ENCODE data around the gene NYAP1.
A peak's percentile ranks its signal among the peaks of the same experiment; 100 is the strongest.
"Not testable (repeated sequence)": the region's sequence is repeated elsewhere in the genome, so short reads cannot be mapped to it uniquely, and the experiment has no call there.

The NYAP1 gene

DNA sequence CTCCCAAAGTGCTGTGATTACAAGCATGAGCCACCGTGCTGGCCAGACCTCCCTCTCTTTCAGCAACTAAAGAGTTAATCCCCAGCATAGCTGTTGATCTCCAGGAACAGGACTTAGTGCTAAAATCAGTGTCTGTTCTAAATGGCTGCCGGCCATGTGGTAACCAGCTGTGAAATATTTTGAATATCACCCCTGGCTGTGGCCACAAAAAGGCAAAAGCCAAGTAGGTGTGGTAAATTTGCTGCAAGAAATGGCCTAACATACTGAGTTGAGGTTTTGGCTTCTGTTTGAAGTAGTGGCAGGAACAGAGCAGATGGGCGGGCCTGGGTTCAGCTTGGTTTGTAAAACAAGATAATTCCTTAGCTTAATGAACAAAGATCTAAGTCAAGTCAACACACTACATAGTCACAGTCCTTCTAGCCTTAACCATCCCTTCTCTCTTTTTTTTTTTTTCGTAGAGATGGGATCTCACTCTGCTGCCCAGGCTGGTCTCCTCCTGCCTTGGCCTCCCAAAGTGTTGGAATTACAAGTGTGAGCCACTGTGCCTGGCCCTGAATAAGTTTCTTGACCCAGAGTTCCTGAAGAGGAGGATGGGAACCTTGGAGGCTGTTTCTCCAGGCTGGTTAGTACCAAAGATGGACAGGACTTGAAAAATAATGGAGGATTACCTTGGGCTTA is 32.5 kb downstream of the NYAP1 start:
- no peak for DNase-seq

DNA sequence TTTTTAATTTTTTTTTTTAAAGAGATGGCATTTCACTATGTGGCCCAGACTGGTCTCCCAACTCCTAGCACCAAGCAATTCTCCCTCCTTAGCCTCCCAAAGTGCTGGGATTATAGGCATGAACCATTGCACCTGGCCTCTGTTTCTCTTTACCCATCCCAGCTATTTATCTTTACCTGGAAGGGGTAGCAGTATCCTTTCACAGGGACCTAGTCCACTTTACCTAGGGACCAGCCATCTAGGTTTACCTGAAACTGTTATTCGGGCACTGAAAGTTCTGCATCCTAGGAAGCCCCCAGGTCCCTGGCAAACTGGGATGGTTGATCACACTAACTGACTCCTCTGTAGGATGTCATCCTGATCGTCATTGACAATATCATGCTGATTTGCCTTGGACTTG is 33.6 kb downstream of the NYAP1 start:
- DNase-seq = no peak

DNA sequence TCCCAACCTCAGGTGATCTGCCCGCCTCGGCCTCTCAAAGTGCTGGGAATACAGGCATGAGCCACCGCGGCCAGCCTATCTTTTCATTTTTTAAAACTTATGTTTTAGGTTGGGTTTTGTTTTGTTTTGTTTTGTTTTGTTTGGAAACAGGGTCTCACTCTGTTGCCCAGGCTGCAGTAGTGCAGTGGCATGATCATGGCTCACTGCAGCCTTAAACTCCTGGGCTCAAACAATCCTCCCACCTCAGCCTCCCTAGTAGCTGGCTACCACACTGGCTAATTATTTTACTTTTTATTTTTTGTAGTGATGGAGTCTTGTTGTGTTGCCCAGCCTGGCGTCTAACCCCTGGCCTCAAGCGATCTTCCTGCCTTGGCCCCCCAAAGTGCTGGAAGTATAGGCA is 35.9 kb downstream of the NYAP1 start:
- no peak for DNase-seq

DNA sequence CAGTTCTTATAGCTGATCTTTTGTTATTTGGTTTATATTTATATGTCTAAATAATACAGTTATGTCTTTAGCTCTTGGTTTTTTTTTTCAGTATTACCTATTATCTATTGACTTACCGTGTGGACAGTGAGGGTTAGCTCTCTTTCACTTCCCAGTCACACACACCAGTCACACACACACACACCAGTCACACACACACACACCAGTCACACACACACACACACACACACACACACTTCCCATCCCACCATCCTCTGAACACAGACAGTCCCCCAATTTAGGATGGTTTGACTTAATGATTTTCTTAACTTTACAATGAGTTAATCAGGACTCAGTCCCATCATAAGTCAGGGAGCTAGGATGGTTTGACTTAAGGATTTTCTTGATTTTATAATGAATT is 36.4 kb downstream of the NYAP1 start:
- DNase-seq = no peak

DNA sequence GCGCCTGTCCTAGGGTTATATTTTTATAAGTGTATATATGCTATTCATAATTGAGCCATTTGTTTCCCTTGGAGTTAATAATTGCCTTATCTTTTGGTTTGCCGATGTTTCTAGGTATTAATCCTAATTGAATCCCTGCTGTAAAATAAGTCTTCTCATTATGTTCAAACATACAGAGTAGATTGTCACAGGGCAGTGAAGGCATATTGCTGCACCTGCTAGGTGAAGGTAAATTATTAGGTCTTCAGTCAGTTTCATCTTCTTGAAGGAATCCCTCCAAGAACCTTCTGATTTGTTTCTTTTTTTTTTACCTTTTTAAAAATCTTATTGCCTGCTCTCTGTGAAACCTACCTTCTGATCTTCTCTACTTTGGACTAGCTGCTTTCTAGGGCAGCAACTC is 37.3 kb downstream of the NYAP1 start:
- DNase-seq = no peak

DNA sequence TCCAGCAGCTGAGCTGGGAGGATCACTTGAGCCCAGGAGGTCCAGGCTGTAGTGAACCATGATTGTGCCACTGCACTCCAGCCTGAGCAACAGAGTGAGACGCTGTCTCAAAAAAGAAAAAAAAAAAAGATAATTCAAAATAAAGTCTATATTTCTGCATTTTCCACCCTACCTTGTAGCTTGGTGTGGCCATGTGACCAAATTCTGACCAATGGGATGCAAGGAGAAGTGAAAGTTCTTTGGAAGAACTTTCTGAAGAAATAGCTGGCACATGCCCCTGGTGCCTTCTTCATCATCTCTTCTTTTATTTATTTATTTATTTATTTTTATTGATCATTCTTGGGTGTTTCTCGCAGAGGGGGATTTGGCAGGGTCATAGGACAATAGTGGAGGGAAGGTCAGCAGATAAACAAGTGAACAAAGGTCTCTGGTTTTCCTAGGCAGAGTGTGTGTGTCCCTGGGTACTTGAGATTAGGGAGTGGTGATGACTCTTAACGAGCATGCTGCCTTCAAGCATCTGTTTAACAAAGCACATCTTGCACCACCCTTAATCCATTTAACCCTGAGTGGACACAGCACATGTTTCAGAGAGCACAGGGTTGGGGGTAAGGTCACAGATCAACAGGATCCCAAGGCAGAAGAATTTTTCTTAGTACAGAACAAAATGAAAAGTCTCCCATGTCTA is 38.3 kb downstream of the NYAP1 start:
- not testable (repeated sequence) for DNase-seq

DNA sequence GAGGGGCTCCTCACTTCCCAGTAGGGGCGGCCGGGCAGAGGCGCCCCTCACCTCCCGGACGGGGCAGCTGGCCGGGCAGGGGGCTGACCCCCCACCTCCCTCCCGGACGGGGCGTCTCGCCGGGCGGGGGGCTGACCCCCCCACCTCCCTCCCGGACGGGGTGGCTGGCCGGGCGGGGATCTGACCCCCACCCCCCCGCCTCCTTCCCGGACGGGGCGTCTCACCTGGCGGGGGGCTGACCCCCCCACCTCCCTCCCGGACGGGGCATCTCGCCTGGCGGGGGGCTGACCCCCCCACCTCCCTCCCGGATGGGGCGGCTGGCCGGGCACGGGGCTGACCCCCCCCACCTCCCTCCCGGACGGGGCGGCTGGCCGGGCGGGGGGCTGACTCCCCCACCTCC is 39.5 kb downstream of the NYAP1 start:
- not testable (repeated sequence) for DNase-seq

DNA sequence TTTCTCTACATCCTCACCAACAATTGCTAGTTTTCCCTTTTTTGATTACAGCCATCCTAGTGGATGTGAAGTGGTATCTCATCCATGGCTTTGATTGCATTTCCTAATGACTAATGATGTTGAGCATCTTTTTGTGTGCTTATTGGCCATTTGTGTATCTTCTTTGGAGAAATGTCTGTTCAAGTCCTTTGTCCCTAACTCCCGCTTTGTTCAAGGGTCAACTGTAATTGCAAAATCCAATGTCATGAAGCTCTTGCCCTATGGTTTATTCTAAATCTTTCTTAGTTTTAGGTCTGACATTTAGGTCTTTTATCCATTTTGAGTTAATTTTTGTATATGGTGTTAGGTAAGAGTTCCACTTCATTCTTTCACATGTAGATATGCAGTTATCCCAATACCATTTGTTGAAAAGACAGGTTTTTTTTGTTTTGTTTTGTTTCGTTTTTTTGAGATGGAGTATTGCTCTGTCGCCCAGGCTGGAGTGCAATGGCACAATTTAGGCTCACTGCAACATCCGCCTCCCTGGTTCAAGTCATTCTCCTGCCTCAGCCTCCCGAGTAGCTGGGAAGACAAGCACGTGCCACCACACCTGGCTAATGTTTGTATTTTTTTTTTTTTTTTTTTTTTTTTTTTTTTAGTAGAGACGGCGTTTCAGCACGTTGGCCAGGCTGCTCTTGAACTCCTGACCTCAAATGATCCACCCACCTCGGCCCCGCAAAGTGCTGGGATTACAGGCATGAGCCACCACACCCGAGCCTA is 44.6 kb downstream of the NYAP1 start:
- DNase-seq = not testable (repeated sequence)

DNA sequence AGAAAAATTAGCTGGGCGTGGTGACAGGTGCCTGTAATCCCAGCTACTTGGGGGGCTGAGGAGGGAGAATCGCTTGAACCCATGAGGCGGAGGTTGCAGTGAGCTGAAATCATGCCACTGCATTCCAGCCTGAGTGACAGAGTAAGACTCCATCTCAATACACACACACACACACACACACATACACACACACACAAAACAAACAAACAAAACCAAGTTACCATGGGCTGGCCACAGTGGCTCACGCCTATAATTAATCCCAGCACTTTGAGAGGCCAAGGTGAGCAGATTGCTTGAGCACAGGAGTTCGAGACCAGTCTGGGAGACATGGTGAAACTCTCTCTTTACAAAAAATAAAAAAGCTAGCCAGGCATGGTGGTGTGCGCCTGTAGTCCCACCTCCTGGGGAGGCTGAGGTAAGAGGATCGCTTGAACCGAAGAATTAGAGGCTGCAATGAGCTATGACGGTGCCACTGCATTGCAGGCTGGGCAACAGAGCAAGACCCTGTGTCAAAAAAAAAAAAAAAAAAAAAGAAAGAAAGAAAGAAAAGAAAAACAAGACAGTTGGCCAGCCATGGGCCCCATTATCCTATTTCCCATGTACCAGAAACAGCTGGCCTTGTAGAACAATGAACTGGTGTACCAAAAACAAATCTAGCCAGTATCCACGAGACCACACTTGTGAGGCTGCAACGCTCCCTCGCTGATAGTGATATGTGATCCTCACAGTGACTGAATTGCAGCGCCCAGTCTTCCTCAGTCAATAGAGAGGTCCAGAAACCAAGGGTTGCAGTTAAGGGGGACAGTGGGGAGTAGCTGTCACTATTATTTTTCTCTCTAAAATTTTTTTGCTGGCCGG is 48.7 kb downstream of the NYAP1 start:
- no peak for DNase-seq

DNA sequence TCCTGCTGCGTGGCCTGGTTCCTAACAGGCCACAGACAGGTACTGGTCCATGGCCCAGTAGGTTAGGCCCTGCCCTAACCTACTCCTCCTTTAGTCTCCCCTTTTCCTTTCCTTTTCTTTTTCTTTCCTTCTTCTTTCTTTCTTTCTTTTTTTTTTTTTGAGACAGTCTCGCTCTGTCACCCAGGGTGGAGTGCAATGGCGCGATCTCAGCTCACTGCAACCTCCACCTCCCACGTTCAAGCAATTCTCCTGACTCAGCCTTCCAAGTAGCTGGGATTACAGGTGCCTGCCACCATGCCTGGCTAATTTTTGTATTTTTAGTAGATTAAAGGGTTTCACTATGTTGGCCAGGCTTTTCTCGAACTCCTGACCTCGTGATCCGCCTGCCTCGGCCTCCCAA is 52.3 kb downstream of the NYAP1 start:
- not testable (repeated sequence) for DNase-seq

DNA sequence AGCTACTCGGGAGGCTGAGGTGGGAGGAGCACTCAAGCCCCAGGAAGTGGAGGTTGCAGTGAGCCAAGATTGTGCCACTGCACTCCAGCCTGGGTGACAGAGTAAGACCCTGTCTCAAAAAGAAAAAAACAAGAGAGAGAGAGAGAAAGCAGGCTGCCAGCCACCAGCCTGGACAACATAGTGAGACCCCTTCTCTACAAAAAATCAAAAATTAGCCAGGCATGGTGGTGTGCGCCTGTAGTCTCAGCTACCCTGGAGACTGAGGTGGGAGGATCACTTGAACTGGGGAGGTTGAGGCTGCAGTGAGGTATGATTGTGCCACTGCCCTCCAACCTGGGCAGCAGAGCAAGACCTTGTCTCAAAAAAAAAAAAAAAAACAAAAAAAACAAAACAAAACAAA is 53.0 kb downstream of the NYAP1 start:
- DNase-seq = not testable (repeated sequence)

DNA sequence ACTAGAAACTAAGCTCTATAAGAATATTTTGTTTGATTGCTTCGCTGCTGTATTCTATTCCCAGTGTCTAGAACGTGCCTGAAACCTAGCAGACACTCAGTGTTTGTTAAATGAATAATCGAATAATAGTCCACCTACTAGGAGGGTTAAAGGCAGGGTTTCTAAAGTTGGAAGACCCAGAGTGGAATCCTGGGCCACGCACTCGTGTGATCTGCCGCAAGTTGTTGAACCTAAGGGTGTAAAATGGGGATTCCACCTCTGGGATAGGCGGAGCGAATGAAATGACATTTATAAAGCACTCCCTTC is 54.6 kb downstream of the NYAP1 start:
- no peak for DNase-seq

DNA sequence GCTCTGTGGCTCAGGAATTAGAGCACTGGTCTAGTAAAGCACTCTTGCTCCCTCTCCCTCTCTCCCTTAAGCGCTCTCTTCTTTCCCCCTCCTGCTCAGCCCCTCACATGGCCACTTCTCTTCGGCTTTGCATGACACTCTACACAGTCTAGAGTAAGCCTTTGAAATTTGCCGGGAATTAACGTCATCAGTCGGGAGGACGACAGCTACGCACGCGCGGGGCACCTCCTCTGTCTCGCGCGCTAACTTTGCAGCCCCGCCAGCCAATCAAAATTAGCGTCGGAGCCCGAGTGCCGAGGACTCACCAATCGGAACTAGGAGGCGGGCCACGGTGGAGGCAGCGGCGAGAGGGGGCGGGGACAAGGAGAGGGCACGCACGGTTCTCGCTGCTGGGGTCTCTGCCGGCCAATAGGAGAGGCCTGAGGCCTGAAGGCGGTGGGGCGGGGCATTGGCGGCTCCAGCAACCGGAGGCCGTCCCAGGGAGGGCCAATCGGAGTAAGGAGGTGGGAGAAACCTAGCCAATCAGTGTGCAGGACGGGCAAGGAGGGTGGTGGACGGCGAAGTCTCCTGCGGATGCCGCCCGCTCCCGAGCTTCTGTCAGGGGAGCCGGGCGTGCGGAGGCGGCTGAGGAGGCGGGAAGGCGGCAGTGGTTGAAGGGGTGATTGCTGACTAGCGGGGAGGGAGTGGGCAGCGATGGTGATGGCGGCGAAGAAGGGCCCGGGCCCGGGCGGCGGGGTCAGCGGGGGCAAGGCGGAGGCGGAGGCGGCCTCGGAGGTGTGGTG is 55.1 kb downstream of the NYAP1 start, which contains the start of gene AGFG2:
TSS of gene AGFG2 (plus strand) at position 550 of the 782 bp plus-strand sequence. CDS start at position 694, 144 bp downstream.
- DNase-seq = peak; percentile 86

DNA sequence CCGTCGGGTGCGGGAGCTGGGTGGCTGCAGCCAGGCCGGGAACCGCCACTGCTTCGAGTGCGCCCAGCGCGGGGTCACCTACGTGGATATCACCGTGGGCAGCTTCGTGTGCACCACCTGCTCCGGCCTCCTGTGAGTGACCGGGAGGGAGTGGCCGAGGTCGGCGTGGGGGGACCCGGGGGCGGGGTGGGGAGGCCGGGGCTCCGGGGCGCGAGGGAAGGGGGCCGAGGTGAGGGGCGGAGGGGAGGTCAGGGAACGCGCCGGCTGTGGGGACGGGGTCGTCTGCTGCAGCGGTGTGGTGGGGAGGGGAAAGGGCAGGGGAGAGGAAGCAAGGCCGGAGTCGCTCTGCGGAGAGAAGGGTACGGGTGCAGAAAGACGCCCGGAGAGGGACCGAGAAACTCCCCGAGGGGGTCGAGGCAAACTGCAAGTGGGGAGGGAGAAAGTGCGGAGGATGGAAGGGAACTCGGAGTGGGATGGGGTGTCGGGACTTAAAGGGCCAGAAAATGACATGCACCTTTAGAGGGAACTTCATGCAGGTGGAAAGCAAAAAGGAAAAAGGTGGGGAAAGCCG is 55.8 kb downstream of the NYAP1 start:
- no peak for DNase-seq

DNA sequence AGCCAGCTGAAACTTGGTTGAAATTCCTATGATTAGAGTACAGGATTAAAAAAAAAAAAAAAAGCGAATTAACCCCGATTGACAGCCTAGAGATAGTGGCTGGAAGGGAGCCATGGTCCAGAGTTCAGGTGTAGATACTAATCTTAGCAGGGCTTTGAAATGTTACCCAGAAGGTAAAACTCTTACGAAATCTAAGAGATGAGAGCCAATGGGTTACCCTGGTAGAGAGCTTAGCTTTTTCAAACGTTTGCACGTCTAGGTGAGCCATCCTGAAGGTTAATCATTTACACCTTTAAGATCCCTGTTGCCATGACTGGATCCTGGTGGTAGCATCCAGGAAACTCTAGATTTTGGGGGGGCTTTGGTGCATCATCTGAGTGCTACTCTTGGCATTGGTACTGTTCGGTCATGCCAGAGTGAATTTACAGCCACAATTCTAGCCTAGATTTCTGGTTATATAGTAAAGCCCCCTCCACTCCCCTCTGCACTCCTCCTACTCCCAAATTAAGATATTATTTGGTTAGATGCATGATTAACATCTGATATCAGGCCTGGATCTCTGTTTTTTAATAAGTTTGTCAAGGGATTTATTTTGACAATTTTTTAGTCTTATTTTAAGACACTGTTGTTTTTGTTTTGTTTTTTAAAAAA is 56.5 kb downstream of the NYAP1 start:
- no peak for DNase-seq

DNA sequence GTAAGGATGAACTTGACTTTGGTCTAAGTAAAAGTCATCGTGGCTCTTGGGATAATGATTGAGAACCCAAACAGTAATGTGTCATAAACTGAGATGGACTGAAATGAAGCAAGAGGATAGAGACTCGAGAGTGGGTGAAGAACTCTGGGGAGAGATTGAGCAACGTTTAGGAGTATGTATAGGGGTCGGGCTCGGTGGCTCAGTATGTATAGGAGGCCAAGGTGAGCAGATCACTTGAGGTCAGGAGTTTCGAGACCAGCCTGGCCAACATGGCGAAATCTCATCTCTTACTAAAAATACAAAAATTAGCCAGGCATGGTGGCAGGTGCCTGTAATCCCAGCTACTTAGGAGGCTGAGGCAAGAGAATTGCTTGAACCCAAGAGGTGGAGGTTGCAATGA is 57.6 kb downstream of the NYAP1 start:
- not testable (repeated sequence) for DNase-seq

DNA sequence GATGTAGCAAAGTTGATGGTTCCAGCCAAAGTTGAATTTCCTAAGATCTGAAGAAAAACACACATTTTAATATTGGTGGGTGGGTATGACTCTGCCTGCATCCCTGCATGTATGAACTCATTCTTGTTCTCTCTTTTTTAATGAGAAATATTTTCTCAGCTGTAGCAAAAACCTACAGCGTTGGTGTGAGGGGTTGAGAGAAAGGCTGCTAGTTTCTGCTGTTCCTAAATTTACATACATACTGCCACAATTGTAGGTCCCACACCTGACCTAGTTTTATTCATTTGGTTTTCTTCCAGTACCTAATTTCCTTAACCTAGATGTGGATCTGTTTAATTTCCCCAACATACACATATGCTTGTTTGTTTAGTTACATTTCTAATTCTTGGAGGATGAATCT is 59.9 kb downstream of the NYAP1 start:
- no peak for DNase-seq

DNA sequence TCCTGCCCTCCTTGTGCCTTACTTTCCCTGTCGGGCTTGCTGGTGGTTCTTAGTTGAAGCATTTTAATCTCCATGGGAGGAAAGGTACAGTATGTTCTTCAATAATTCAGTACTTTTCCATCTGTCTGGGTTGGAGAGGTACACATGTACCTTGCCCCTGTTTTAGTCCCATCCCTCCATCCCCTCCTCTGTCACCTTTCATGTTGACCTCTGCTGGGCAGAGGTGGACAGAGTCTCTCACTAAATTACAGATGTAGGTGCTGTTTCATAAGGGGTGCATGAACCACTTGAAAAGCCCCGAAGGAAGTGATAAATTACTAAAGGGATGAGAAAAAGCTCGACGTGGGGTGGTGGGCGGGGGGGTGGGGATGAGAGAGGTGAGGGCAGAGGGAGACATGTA is 60.7 kb downstream of the NYAP1 start:
- DNase-seq = no peak

Measured in 8988T (cell line).